Vagina (tissue), 2 donors: ENCODE results near the gene LRRC27.

Experiments used
- CTCF ChIP-seq, 3 experiments: fragments of 450-650 bp in 2 of 3; fragments of 200-600 bp in 1 of 3; sonication (generic) in 1 of 3; IDR thresholded peaks; one replicate each; pipeline ENCODE4 v1.5.1; 2017 to 2019; ENCODE audit warnings: antibody characterized with exemption in 3 of 3, mild to moderate bottlenecking in 2 of 3, moderate library complexity in 2 of 3
- POLR2AphosphoS5 ChIP-seq, 2 donors: sonication (generic); formaldehyde crosslinking; IDR thresholded peaks; one replicate each; pipeline ENCODE4 v1.9.0; 2017; ENCODE audit warnings: antibody characterized with exemption in 2 of 2, mild to moderate bottlenecking in 2 of 2, low read depth in 1 of 2; ENCODE audit not compliant: insufficient read depth in 1 of 2

- TF ChIP-seq CTCF (IDR thresholded peaks at IDR 0.05) (no peak), POLR2AphosphoS5 (IDR thresholded peaks at IDR 0.05; ENCODE audit: insufficient read depth in 1 of 2, low read depth in 1 of 2) (no peak)
Observed at GRCh38 chr10:132350946-132351345, 19.0 kb downstream of the LRRC27 start.
